ENCODE data around the gene RASIP1.
A peak's percentile ranks its signal among the peaks of the same experiment; 100 is the strongest.

Gene RASIP1

GRCh38 chr19:48751845-48752495, 11.6 kb upstream of the RASIP1 start:
- TF ChIP-seq CTCF (IDR thresholded peaks at IDR 0.05; ENCODE audit: low read depth, low read length, missing control alignments), result no peak
- H3K27ac ChIP-seq, result no peak overlapping the region
- in situ Hi-C loops (cut with HindIII; ENCODE audit: low pct_ligation_motif_present, low sequenced_read_pairs), result no loop called here
- no peak for DNase-seq
- H3K36me3 ChIP-seq (replicated peaks), result no peaks in the 10 kb centered on the region
- H3K4me3 ChIP-seq (ENCODE audit: low read depth, low read length), result peak overlapping the region; percentile 22
- no peaks in the 10 kb centered on the region for H3K27me3 ChIP-seq (replicated peaks)

GRCh38 chr19:48750771-48751504, 10.5 kb upstream of the RASIP1 start:
- in situ Hi-C loops (cut with HindIII; ENCODE audit: low pct_ligation_motif_present, low sequenced_read_pairs), result no loop called here
- no peak overlapping the region for H3K4me3 ChIP-seq (ENCODE audit: low read depth, low read length)
- no peak overlapping the region for H3K27ac ChIP-seq
- no peaks in the 10 kb centered on the region for H3K36me3 ChIP-seq (replicated peaks)
- TF ChIP-seq CTCF (IDR thresholded peaks at IDR 0.05; ENCODE audit: low read depth, low read length, missing control alignments), result no peak
- no peak for DNase-seq
- no peaks in the 10 kb centered on the region for H3K27me3 ChIP-seq (replicated peaks)

DNA sequence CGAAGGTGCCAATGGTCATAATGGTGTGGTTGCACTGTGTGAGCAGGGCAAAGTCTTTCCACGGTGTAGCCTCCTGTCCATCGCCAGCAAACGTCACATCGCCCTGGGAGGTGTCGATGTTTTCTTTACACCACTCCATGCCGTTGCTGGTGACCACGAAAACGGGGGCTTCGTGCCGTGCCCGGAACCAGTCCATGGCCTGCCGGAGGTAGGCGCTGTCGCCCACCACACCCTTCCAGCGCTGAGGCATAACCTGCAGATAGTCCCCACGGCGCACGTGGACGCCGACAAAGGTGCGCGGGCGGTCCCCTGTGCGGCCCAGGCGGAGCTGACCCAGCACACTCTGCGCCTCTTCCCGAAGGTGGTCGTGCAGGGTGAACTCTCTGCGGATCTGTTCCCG, 9.9 kb upstream of the RASIP1 start:
- H3K36me3 ChIP-seq (replicated peaks), result no peaks in the 10 kb centered on the region
- no peaks in the 10 kb centered on the region for H3K27me3 ChIP-seq (replicated peaks)
- in situ Hi-C loops (cut with HindIII; ENCODE audit: low pct_ligation_motif_present, low sequenced_read_pairs), result no loop called here
- no peak for TF ChIP-seq CTCF (IDR thresholded peaks at IDR 0.05; ENCODE audit: low read depth, low read length, missing control alignments)
- no peak overlapping the region for H3K27ac ChIP-seq
- DNase-seq, result no peak
- no peak overlapping the region for H3K4me3 ChIP-seq (ENCODE audit: low read depth, low read length)

GRCh38 chr19:48749571-48750198, 9.3 kb upstream of the RASIP1 start:
- TF ChIP-seq CTCF (IDR thresholded peaks at IDR 0.05; ENCODE audit: low read depth, low read length, missing control alignments), result no peak
- Histone ChIP-seq H3K27me3 (replicated peaks) (no peaks in the 10 kb centered on the region), H3K36me3 (replicated peaks) (no peaks in the 10 kb centered on the region), H3K27ac (no peak overlapping the region), H3K4me3 (ENCODE audit: low read depth, low read length) (no peak overlapping the region)
- no peak for DNase-seq
- in situ Hi-C loops (cut with HindIII; ENCODE audit: low pct_ligation_motif_present, low sequenced_read_pairs), result no loop called here

DNA sequence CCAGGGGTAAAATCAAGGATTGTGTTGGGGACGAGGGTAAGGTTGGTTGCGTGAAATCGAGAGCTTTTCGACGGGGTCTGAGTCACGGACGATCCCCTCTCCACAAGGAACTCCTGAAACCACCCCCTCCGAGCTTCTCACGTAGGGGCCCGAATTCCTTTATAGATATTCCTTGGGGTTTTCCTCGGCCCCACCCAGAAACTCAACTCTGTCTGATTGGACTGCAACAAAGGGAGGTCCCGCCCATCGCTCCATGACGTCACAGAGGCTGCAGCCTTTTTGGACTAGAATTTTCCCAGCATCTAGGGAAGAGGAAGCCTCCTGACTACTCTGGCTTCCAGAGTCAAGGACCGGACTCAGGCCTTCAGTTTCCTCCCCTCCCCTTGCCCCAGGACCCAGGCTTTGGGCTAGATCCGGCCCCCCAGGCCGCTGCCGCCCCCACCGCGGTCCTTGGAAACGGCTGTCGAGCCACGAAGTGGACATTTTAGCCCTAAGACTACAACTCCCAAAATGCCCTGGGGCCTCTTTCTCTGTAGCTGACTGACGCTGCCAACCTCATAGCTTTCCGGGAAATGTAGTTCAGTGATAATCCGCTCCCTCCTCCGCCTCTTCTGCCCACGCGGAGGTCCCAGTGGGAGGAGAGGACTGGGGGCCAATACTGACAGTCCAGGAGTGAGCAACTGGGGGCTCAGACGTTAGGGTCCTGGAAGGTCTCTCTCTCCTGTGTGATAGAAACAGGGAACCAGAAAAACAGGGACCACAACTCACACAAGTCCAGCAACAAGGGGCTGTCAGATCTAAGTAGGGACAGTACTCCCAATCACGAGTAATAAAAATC, 6.5 kb upstream of the RASIP1 start, which contains the start of gene IZUMO1:
IZUMO1 (minus strand) TSS at position 172 of the 838 bp plus-strand sequence. CDS start 1,050 bp downstream, outside the sequence.
- TF ChIP-seq CTCF (IDR thresholded peaks at IDR 0.05; ENCODE audit: low read depth, low read length, missing control alignments), result no peak
- Histone ChIP-seq H3K27ac (peak within 1 kb of the TSS; percentile 93), H3K36me3 (replicated peaks) (no peaks in the 10 kb centered on the region), H3K4me3 (ENCODE audit: low read depth, low read length) (peak within 1 kb of the TSS; percentile 69), H3K27me3 (replicated peaks) (no peaks in the 10 kb centered on the region)
- peak; percentile 94 for DNase-seq
- in situ Hi-C loops (cut with HindIII; ENCODE audit: low pct_ligation_motif_present, low sequenced_read_pairs), result no loop called here

Measured in brain microvascular endothelial cell (primary cell).